Subcutaneous abdominal adipose tissue (tissue), 5 donors: ENCODE measurements around the gene TFEB.
A peak's percentile ranks its signal among the peaks of the same experiment; 100 is the strongest.

ENCODE experiments used
- H3K27ac ChIP-seq: one replicate; pipeline ENCODE4 v1.7.0; 2013; ENCODE audit warnings: low read depth, mild to moderate bottlenecking, inconsistent platforms, low read length, moderate library complexity
- H3K27me3 ChIP-seq, 5 donors: one replicate each; pipeline ENCODE4 v1.7.0; 2013; ENCODE audit warnings: low read length in 5 of 5, inconsistent platforms in 1 of 5; ENCODE audit not compliant: control insufficient read depth in 5 of 5, insufficient read depth in 4 of 5
- H3K36me3 ChIP-seq, 5 donors: one replicate each; pipeline ENCODE4 v1.7.0; 2013; ENCODE audit warnings: low read length in 5 of 5; ENCODE audit not compliant: control insufficient read depth in 5 of 5, insufficient read depth in 5 of 5
- H3K4me1 ChIP-seq, 5 donors: one replicate each; pipeline ENCODE4 v1.7.0; 2013; ENCODE audit warnings: low read length in 5 of 5, mild to moderate bottlenecking in 3 of 5, moderate library complexity in 1 of 5; ENCODE audit not compliant: control insufficient read depth in 5 of 5, insufficient read depth in 5 of 5
- H3K4me3 ChIP-seq, 5 donors: one replicate each; pipeline ENCODE4 v1.7.0; 2013; ENCODE audit warnings: low read length in 5 of 5, low read depth in 1 of 5
- H3K9ac ChIP-seq, 5 donors: one replicate each; pipeline ENCODE4 v1.7.0; 2013; ENCODE audit warnings: low read length in 5 of 5, mild to moderate bottlenecking in 4 of 5, moderate library complexity in 3 of 5
- H3K9me3 ChIP-seq, 5 donors: one replicate each; pipeline ENCODE4 v1.7.0; 2013; ENCODE audit warnings: low read length in 5 of 5; ENCODE audit not compliant: control insufficient read depth in 5 of 5
- donor health status: healthy.
- donor health status: healthy.
- donor health status: healthy.
- donor health status: healthy.
- donor health status: healthy.

The TFEB gene

DNA sequence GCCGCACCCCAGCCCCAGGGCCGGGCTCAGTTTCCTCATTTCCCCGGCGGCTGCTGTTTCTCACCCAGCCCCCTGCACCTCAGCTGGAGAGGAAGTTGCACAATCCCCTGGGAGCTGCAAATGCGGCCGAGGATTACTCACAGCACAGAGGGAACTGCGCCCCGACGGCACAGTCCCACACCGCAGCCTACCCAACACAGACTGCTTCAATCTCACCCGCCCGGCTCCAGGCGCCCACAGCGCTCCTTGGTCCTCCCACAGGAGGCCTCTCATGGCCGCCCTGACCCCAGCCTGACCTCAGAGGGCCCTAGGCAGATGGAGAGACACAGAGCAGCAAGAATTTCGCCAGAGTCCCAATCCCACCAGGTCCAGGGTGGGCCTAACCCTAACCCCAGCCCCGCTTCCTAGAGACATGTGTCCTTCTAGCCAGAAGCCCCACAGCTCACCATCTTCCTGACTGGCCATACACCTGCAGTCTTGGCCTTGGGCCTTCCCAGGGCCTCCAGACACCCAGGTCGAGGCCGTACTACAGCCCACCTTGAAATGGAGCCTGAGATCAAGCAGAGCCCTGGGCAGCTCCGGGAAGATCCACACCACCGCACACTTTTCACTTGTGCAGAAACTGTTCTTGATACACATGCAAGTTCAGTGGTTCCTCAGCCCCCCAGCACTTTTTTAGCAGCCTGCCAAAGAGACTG is 11.7 kb downstream of the TFEB start:
- H3K4me3 ChIP-seq, result peak overlapping the region in 2 of 5 donors; percentile 19 to 31
- H3K9me3 ChIP-seq, result no peaks in the 10 kb centered on the region
- H3K27ac ChIP-seq, result no peak overlapping the region
- H3K9ac ChIP-seq, result peak overlapping the region in 2 of 5 donors; percentile 55 to 69
- peaks cover 14 to 61% (median 49%) of the 10 kb centered on the region in 5 donors for H3K4me1 ChIP-seq
- H3K36me3 ChIP-seq, result no peaks in the 10 kb centered on the region
- no peaks in the 10 kb centered on the region for H3K27me3 ChIP-seq

DNA sequence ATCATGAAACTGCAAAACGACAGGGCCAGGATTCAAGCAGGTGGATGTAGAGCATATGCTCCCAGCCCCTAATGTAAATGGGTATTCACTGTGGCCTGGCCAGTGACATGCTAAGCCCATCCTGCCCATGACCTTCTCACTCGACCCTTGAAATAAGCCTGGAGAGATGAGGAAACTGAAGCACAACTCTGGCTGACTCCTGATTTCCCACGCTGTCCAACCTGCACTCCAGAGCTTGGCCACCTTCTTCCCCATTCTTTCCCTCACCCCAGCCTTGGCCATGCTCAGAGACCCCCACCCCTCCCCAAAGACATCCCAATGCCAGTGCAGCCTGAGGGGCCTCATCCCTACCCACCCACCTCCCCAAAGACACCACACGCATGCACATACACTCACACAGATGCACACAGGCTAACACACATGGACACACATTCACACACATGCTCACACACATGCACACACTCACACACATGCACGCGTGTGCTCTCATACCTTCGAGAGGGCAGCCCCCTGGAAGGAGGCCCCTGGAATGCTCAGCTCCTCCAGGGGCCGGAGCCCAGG is 12.4 kb downstream of the TFEB start:
- no peaks in the 10 kb centered on the region for H3K36me3 ChIP-seq
- no peaks in the 10 kb centered on the region for H3K27me3 ChIP-seq
- peak overlapping the region in 2 of 5 donors; percentile 31 to 61 for H3K4me3 ChIP-seq
- H3K27ac ChIP-seq, result no peak overlapping the region
- H3K4me1 ChIP-seq, result peaks cover 14 to 61% (median 46%) of the 10 kb centered on the region in 5 donors
- peak overlapping the region in 2 of 5 donors; percentile 44 to 69 for H3K9ac ChIP-seq
- no peaks in the 10 kb centered on the region for H3K9me3 ChIP-seq

DNA sequence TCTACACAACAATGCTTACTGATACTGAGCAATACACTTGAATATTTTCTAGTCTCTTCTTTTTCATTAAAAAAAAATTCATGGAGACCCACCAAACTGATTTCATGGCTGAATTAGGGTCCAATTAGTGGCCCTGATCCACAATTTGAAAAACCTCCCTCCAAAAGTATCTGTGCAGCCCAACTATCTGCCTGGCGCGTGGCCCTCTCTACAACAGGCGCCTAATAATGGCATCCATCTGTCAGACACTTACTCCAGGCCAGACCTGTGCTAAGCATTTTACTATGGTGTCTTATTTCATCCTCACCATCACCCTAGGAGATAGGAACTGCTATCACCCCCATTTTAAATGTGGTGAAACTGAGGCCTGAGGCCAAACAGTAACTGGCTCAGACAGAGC is 14.0 kb downstream of the TFEB start:
- Histone ChIP-seq H3K27me3 (no peaks in the 10 kb centered on the region), H3K9me3 (no peaks in the 10 kb centered on the region), H3K36me3 (no peaks in the 10 kb centered on the region), H3K27ac (no peak overlapping the region), H3K4me3 (no peak overlapping the region), H3K9ac (no peak overlapping the region), H3K4me1 (peaks cover 17 to 66% (median 59%) of the 10 kb centered on the region in 5 donors)

DNA sequence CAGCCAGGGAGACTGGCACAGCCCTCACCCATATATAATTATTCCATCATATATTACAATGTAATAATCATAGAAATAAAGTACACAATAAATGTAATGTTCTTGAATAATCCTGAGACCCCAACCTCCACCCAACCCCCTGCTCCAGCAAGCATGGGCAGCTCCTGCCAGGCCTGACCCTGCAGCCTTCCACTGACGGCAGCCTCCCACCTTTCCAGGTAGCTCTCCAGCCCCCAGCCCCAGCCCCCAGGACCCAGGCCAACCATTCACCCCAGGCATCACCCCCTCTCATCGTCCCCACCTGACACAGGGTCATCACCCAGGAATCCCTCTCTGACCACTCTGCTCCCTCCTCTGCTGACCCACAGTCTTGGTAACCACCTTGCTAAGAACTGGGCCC is 14.6 kb downstream of the TFEB start:
- Histone ChIP-seq H3K4me1 (peaks cover 18 to 72% (median 64%) of the 10 kb centered on the region in 5 donors), H3K9ac (no peak overlapping the region), H3K4me3 (no peak overlapping the region), H3K27ac (no peak overlapping the region), H3K9me3 (no peaks in the 10 kb centered on the region), H3K27me3 (no peaks in the 10 kb centered on the region), H3K36me3 (no peaks in the 10 kb centered on the region)

DNA sequence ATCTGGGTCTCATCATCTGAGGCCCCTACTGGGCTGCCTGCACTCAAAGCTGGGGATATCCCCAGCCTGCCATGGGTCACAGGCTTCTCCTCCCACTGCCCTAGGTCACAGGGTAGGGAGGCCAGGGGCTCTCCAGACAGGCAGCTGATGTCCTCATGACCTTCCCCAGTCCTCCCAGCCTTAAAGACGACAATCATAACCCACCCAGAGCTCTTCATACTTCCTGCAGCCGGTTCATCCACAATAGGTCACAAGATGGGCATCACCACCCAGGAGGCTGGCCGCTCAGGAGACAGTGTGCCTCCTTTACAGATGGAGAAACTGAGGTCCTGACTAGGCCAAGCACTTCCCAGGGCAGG is 15.2 kb downstream of the TFEB start:
- Histone ChIP-seq H3K27ac (no peak overlapping the region), H3K9ac (peak overlapping the region in 1 of 5 donors; percentile 3), H3K27me3 (no peaks in the 10 kb centered on the region), H3K36me3 (no peaks in the 10 kb centered on the region), H3K9me3 (no peaks in the 10 kb centered on the region), H3K4me3 (no peak overlapping the region), H3K4me1 (peaks cover 18 to 70% (median 64%) of the 10 kb centered on the region in 5 donors)

DNA sequence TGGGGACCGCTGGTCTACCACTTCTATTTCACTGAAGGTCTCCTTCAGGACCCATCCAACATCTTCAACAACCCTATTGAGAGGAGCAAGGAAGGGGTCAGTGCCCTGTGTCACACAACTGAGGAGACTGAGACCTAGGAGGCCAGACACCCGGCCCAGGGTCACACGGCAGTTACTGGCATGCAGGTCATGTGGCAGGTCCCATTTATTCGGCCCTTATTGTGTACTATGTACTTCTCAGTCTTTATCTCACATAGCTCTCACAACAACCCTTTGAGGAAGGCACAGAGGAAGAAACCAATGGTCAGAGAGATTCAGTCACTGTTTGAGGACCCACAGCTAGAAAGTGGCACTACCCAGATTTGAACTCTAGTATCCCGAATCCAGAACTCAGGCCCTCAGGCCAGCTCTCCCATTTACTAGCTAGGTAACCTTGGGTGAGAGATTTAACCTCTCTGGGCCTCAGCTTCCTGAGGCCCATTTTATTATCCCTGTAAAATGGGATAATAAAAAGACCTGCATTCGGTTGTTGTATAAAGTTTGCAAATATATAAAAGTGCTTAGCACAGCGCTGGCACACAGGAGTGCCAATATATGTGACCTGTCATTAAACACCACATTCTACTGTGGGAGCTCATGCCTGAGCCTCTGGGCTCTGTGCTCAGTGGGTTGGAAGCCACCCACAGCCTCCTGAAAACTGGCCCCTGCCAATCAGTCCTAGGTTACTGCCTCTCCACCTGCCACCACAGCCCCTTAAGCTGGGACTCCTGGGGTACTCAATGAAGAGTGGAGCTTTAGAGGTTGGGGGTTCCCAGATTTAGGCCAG is 15.8 kb downstream of the TFEB start:
- no peak overlapping the region for H3K4me3 ChIP-seq
- no peaks in the 10 kb centered on the region for H3K9me3 ChIP-seq
- no peak overlapping the region for H3K27ac ChIP-seq
- peaks cover 0 to 4% (median 0%) of the 10 kb centered on the region in 5 donors for H3K36me3 ChIP-seq
- no peaks in the 10 kb centered on the region for H3K27me3 ChIP-seq
- H3K9ac ChIP-seq, result no peak overlapping the region
- H3K4me1 ChIP-seq, result peaks cover 18 to 64% (median 59%) of the 10 kb centered on the region in 5 donors

DNA sequence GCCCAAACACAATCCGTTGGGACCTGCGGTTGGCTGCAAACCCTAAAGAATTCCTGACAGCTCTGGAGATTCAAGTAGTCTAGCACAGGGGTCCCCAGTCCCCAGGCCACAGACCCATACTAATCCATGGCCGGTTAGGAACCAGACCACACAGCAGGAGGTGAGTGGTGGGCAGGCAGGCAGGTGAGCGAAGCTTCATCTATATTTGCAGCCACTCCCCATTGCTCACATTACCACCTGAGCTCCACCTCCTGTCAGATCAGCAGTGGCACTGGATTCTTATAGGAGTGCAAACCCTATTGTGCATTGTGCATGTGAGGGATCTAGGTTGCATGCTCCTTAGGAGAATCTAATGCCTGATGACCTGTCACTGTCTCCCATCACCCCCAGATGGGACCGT is 16.6 kb downstream of the TFEB start:
- H3K36me3 ChIP-seq, result peaks cover 0 to 6% (median 3%) of the 10 kb centered on the region in 5 donors
- H3K27ac ChIP-seq, result no peak overlapping the region
- H3K4me1 ChIP-seq, result peaks cover 13 to 56% (median 51%) of the 10 kb centered on the region in 5 donors
- no peaks in the 10 kb centered on the region for H3K9me3 ChIP-seq
- no peak overlapping the region for H3K4me3 ChIP-seq
- no peak overlapping the region for H3K9ac ChIP-seq
- H3K27me3 ChIP-seq, result no peaks in the 10 kb centered on the region

DNA sequence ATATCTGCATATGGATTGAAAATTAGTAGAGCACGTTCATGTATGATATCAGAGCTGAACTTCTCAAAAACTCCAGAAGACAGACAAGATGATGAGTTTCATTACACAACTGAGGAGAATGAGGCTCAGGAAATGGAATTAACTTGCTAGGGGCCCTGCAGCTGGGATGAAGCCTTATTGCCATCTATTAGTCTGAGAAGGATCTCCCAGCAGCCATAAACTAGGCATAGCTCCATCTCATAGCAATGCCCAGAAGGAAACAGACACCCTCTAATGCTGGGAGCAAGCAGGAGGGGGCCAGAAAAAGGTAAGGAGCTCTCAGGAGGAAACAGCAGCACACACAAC is 18.0 kb downstream of the TFEB start:
- H3K27ac ChIP-seq, result no peak overlapping the region
- no peak overlapping the region for H3K9ac ChIP-seq
- H3K27me3 ChIP-seq, result no peaks in the 10 kb centered on the region
- peaks cover 0 to 6% (median 3%) of the 10 kb centered on the region in 5 donors for H3K36me3 ChIP-seq
- no peak overlapping the region for H3K4me3 ChIP-seq
- peaks cover 4 to 57% (median 52%) of the 10 kb centered on the region in 5 donors for H3K4me1 ChIP-seq
- no peaks in the 10 kb centered on the region for H3K9me3 ChIP-seq

DNA sequence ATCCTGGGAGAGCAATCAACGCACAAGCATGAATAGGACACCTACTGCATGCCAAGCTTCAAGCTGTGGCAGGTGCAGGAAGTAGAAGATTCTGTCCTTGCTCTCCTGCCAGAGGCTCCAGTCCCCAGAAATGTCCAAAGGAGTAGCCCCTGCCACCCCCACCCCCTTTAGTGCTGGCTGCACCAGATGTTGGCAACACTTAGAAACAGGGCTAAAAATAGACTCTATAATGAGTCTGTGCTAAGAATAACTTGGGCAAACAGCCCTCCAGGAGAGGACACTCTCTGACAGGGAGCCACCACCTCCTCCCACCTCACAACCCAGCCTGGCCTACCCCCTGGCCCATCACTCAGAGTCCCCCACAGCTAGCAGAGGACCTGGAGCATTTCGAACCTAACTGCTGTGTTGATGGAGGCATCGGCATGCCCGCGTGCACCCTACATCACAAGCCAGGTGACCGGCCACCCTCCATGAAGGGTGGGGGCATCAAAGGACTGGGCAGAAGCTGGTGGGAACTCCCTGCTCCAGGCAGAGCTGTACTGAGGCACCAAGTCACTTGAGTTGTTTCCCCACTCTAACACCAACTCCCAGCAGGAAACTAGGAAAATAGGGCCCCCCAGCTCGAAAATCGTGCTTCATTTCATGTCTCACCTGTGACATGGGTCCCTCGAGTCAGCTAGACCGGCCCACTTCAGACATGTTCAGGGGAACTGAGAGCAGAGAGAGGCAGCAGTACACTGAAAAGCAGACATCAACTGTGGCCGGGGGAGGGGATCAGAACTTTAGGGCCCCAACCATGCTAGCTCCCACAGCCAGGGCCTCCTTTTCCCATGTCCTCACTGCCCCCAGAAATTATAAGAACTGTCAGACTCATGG is 18.7 kb downstream of the TFEB start:
- peaks cover 4 to 63% (median 58%) of the 10 kb centered on the region in 5 donors for H3K4me1 ChIP-seq
- peak overlapping the region in 1 of 5 donors; percentile 37 for H3K9ac ChIP-seq
- no peaks in the 10 kb centered on the region for H3K27me3 ChIP-seq
- H3K4me3 ChIP-seq, result no peak overlapping the region
- H3K36me3 ChIP-seq, result peaks cover 0 to 6% (median 3%) of the 10 kb centered on the region in 5 donors
- no peak overlapping the region for H3K27ac ChIP-seq
- H3K9me3 ChIP-seq, result no peaks in the 10 kb centered on the region
